Loucy (cell line): Measurements from ENCODE around the gene CSN3.

Experiments
- CTCF ChIP-seq: fragments of 200-600 bp; sonication (generic); conservative IDR thresholded peaks from 2 replicates; pipeline ENCODE4 v1.5.1; 2014; ENCODE audit warnings: mild to moderate bottlenecking, antibody characterized with exemption, low read length
- EZH2phosphoT487 ChIP-seq: fragments of 200-600 bp; IDR thresholded peaks from 2 replicates; pipeline ENCODE4 v1.6.1; 2018; ENCODE audit warnings: antibody characterized with exemption, mild to moderate bottlenecking, moderate library complexity, borderline replicate concordance

- TF ChIP-seq CTCF (no peak), EZH2phosphoT487 (no peak)
Observed at GRCh38 chr4:70251250-70251944, 9.0 kb downstream of the CSN3 start.
